Tibial nerve (tissue), 4 donors: ENCODE results near the gene ATE1.
A peak's percentile ranks its signal among the peaks of the same experiment; 100 is the strongest.

ENCODE experiments used
- EP300 ChIP-seq, 2 donors: sonication (generic); formaldehyde crosslinking; IDR thresholded peaks; one replicate each; pipeline ENCODE4 v1.6.1; 2017; ENCODE audit warnings: antibody characterized with exemption in 2 of 2, mild to moderate bottlenecking in 1 of 2
- POLR2A ChIP-seq, 2 donors: fragments of 450-650 bp; IDR thresholded peaks; one replicate each; pipeline ENCODE4 v1.6.1; 2017; ENCODE audit warnings: antibody characterized with exemption in 2 of 2, mild to moderate bottlenecking in 2 of 2, moderate library complexity in 2 of 2
- TF ChIP-seq, protein P1 (sequence below), 5 experiments: fragments of 200-600 bp in 3 of 5; fragments of 450-650 bp in 2 of 5; sonication (generic) in 3 of 5; IDR thresholded peaks; one replicate each; pipeline ENCODE4 v1.5.1; 2016 to 2019; ENCODE audit warnings: antibody characterized with exemption in 5 of 5, mild to moderate bottlenecking in 3 of 5, moderate library complexity in 2 of 5

DNA sequence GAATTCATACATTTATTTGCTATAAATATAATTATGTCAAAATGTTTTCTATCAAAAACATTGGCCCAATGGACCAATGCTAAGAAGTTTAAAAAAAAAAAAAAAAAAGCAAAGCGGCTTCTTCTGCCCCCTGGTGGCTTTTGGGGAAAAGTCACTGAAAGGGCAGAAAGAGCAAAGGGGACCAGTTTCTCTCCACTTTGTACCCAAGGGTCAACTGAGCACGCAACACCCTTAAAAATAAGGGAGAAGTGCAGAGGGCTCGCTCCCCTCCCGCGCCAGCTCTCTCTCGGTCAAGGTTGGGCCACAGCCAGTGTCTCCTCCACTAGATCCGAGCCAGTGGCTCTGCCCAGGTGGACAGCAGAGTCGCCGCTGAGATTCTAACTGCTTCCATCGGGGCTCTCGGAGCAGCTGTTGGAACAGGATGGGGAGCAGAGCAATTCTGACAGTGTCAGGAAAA is 193.2 kb downstream of the ATE1 start:
- TF ChIP-seq, protein P1, sequence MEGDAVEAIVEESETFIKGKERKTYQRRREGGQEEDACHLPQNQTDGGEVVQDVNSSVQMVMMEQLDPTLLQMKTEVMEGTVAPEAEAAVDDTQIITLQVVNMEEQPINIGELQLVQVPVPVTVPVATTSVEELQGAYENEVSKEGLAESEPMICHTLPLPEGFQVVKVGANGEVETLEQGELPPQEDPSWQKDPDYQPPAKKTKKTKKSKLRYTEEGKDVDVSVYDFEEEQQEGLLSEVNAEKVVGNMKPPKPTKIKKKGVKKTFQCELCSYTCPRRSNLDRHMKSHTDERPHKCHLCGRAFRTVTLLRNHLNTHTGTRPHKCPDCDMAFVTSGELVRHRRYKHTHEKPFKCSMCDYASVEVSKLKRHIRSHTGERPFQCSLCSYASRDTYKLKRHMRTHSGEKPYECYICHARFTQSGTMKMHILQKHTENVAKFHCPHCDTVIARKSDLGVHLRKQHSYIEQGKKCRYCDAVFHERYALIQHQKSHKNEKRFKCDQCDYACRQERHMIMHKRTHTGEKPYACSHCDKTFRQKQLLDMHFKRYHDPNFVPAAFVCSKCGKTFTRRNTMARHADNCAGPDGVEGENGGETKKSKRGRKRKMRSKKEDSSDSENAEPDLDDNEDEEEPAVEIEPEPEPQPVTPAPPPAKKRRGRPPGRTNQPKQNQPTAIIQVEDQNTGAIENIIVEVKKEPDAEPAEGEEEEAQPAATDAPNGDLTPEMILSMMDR (IDR thresholded peaks at IDR 0.05), result peak; percentile 37 to 58 (median 46)
- TF ChIP-seq POLR2A (IDR thresholded peaks at IDR 0.05), result no peak
- TF ChIP-seq EP300 (IDR thresholded peaks at IDR 0.05), result no peak
